Immature natural killer cell (primary cell): ENCODE measurements around the gene ABTB1. TPM values are rescaled to one million over a fixed set of nuclear protein-coding genes. Genes with fewer than 3 reads are reported as not detected.

Experiments used
- DNase-seq, 3 donors: peaks; one replicate each; pipeline ENCODE4 v3.0.0; 2022; ENCODE audit warnings: mixed read lengths in 1 of 3
- H3K27ac Mint-ChIP-seq, 6 donors: one replicate each; pipeline ENCODE4 v1.8.0; 2020; ENCODE audit warnings: mixed read lengths in 6 of 6, mild to moderate bottlenecking in 5 of 6, inconsistent platforms in 4 of 6, moderate library complexity in 3 of 6
- H3K27me3 Mint-ChIP-seq, 3 donors: one replicate each; pipeline ENCODE4 v1.8.0; 2020 to 2021; ENCODE audit warnings: low read depth in 3 of 3, mild to moderate bottlenecking in 3 of 3, mixed read lengths in 3 of 3, moderate library complexity in 3 of 3, inconsistent platforms in 1 of 3
- H3K36me3 Mint-ChIP-seq, 3 donors: one replicate each; pipeline ENCODE4 v1.8.0; 2020; ENCODE audit warnings: mixed read lengths in 3 of 3, inconsistent platforms in 2 of 3, mild to moderate bottlenecking in 2 of 3
- H3K4me1 Mint-ChIP-seq, 2 donors: one replicate each; pipeline ENCODE4 v1.8.0; 2020; ENCODE audit warnings: inconsistent platforms in 2 of 2, mild to moderate bottlenecking in 2 of 2, mixed read lengths in 2 of 2, moderate library complexity in 1 of 2
- H3K4me3 Mint-ChIP-seq, 5 donors: one replicate each; pipeline ENCODE4 v1.8.0; 2020; ENCODE audit warnings: mild to moderate bottlenecking in 5 of 5, mixed read lengths in 5 of 5, inconsistent platforms in 3 of 5, moderate library complexity in 3 of 5
- H3K9me3 Mint-ChIP-seq, 6 donors: one replicate each; pipeline ENCODE4 v1.8.0; 2020; ENCODE audit warnings: mild to moderate bottlenecking in 6 of 6, mixed read lengths in 6 of 6, inconsistent platforms in 4 of 6, moderate library complexity in 3 of 6
- polyA plus RNA-seq, 3 donors: library from polyadenylated mRNA; unstranded; fragments of 300-500 nt; fragmentation: Illumina TruSeq; gene quantifications; one replicate each; pipeline ENCODE4 v1.2.3, GENCODE V29; 2021

The ABTB1 gene
- polyA plus RNA-seq, 3 donors from 2014 or later: 71.9 to 141 (median 83.7) TPM

DNA sequence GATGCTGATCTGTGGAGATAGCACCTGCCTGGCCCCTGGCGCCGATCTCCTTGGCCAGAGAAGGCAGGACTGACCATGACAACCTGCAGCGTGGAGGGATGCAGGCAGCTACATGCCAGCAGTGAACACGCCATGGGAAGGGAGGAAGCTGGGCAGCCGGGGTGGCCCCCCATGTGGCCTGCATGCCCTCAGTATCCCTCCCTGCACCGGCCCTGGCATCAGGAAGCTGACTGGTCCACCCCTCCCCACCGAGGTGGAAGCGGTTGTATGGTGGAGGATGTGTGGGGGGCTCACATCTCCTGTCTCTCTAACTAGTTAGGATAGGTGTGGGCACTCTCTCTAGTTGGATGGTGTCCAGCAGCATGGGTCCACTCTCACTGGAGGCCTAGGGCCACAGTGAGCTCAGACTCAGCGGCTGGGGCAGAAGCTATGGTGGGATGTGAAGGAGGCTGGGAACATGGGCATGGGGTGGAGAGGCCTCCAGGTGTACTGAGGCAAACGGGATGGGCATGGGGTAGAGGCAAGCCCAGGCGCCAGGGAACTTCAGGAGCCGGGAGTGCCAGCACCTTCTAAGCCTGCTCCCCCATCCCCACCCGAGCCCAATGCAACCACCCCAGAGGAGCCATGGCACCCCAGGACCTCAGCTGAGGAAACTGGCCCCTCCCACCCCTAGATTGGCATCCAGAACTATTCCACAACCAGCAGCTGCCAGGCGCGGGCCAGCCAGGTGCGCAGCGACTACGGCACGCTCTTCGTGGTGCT, 1.8 kb upstream of the ABTB1 start:
- no peak for DNase-seq
- Mint-ChIP-seq H3K4me3 (peak overlapping the region; percentile 49 to 89 (median 77)), H3K27ac (peak overlapping the region in 4 of 6 donors; percentile 16 to 84 (median 60)), H3K4me1 (peaks cover 25 to 26% of the 10 kb centered on the region in 2 donors), H3K36me3 (no peaks in the 10 kb centered on the region), H3K9me3 (no peaks in the 10 kb centered on the region), H3K27me3 (peaks cover 0 to 2% (median 2%) of the 10 kb centered on the region in 3 donors)

DNA sequence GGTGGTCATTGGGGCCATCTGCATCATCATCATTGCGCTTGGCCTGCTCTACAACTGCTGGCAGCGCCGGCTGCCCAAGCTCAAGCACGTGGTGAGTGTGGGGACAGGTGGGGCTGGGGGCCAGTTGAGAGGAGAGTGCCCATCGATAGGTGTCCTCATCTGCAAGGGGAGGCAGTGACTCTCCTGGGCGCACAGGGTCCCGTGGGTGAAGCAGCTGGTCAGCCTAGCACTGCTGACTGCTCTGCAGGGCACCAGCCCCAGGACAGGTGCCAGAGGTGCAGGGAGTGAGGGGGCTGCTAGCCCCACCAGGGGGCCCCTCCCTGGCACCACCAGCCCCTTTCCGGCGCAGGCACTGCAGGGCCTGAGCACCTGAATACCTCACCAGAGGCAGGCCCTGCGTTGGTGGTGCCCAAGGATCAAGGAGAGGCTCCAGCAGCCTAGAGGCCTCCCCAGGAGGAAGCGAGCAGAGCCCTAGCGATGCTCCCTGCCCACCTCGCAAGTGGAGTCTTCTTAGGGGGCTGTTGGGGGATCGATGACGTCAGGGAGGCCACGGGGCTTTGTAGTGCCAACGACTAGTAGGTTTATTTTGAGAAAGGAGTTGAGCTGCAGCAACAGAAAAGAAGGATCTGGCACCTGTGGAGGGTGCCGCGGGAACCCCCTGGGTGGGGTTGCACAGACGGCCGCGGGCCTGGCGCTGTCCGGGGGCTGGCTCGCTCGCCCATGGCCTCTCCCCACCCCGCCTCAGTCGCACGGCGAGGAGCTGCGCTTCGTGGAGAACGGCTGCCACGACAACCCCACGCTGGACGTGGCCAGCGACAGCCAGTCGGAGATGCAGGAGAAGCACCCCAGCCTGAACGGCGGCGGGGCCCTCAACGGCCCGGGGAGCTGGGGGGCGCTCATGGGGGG, 976 bp upstream of the ABTB1 start:
- Mint-ChIP-seq H3K27ac (peak overlapping the region; percentile 80 to 94 (median 92)), H3K4me1 (peaks cover 29 to 30% of the 10 kb centered on the region in 2 donors), H3K9me3 (no peaks in the 10 kb centered on the region), H3K4me3 (peak overlapping the region; percentile 87 to 92 (median 89)), H3K36me3 (no peaks in the 10 kb centered on the region), H3K27me3 (peaks cover 0 to 2% (median 2%) of the 10 kb centered on the region in 3 donors)
- peak; percentile 23 to 25 (median 23) for DNase-seq

DNA sequence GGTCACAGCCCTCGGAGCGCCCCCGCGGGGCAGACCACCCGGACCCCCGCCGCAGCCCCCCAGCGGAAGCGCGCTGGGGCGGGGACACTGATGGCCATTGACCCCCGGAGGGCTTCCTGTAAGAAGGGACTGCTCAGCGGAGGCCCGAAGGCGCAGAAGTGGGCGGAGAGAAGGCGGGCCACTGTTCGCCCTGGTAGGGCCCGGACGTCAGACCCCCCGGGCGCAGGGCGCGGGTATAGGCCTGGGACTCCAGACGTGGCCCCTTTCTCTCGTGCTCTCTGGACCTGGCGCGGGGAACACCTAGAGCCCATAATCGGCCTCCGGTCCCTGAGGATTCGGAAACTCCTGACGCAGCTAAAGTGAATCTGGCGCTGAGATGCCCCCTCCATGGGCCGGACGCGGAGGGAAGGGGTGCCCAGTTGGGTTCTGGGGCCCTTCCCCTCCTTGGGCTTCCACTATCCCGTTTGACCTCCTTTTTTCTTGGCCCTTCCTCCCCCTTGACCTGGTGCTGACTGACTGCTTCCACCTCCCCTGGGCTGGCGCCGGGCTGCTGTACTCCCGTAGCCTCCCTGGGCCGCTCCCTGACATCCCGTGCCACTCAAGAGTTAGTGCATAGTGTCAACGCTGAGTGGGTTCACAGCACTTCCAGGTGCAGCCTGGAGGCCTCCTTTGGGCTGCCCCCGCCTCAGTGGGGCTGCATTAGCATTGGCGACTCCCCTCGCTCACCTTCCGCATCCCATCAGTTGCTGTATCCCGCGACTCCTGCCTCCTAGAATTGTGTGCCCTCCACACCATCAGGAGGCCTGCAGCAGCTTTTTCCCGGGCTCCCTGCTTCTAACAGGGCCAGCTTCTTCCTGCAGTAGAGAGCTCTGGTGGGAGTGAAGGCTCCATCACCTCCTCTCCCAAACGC, 694 bp downstream of the ABTB1 start:
- Mint-ChIP-seq H3K4me3 (peak overlapping the region; percentile 85 to 87 (median 86)), H3K27ac (peak overlapping the region; percentile 75 to 92 (median 82)), H3K9me3 (no peaks in the 10 kb centered on the region), H3K36me3 (peaks cover 0 to 3% (median 0%) of the 10 kb centered on the region in 3 donors), H3K27me3 (peaks cover 0 to 2% (median 2%) of the 10 kb centered on the region in 3 donors), H3K4me1 (peaks cover 29 to 33% of the 10 kb centered on the region in 2 donors)
- no peak for DNase-seq

DNA sequence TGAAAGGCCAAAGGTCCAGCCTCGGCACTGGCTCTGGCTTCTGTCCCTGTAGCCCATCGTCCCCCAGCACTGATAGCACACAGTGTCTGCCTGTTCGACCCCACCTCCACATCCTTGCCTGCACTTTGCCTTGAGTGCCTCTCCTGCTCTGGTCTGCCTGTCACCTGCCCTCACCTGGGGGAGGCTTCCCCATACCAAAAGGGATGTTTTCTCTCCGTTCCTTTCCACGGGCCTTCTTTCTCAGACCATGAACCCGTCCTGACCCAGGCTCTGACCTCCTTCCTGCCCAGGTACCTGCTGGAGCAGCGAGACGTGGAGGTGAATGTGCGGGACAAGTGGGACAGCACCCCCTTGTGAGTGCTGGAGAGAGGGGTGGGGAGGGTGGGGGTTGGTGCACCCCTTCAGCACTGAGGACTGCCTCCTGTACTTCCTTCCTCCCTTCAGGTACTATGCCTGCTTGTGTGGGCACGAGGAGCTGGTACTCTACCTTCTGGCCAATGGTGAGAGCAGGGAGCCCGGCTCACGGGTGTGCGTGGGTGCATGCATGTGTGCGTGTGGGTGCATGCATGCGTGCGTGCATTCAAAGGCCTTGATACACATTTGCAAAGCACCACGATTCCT, 1.5 kb downstream of the ABTB1 start:
- Mint-ChIP-seq H3K36me3 (peaks cover 0 to 3% (median 0%) of the 10 kb centered on the region in 3 donors), H3K27ac (peak overlapping the region; percentile 75 to 92 (median 85)), H3K9me3 (no peaks in the 10 kb centered on the region), H3K4me3 (peak overlapping the region; percentile 85 to 87 (median 86)), H3K27me3 (peaks cover 0 to 2% (median 1%) of the 10 kb centered on the region in 3 donors), H3K4me1 (peaks cover 29 to 33% of the 10 kb centered on the region in 2 donors)
- no peak for DNase-seq

DNA sequence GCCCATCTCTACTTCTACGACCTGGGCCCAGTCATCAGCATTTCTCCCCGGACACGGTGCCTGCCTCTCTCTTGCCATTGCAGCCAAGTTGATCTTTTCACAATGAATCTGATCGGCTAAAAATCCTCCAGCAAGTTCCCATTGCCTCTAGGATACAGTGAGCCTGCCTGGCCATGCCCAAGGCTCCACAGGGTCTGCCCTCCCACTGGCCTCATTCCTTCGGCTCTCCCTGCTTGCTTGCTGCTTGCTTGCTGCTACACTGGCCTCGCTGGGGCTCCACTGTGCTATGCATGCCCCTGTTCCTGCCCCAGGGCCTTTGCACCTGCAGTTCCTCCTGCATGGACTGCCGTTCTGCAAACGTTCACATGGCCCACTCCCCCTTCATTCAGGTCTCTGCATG, 2.0 kb downstream of the ABTB1 start:
- DNase-seq: no peak
- Mint-ChIP-seq H3K27ac (peak overlapping the region in 4 of 6 donors; percentile 48 to 87 (median 72)), H3K4me3 (peak overlapping the region; percentile 69 to 86 (median 82)), H3K27me3 (peaks cover 0 to 2% (median 0%) of the 10 kb centered on the region in 3 donors), H3K4me1 (peaks cover 29 to 33% of the 10 kb centered on the region in 2 donors), H3K9me3 (no peaks in the 10 kb centered on the region), H3K36me3 (peaks cover 0 to 3% (median 0%) of the 10 kb centered on the region in 3 donors)

DNA sequence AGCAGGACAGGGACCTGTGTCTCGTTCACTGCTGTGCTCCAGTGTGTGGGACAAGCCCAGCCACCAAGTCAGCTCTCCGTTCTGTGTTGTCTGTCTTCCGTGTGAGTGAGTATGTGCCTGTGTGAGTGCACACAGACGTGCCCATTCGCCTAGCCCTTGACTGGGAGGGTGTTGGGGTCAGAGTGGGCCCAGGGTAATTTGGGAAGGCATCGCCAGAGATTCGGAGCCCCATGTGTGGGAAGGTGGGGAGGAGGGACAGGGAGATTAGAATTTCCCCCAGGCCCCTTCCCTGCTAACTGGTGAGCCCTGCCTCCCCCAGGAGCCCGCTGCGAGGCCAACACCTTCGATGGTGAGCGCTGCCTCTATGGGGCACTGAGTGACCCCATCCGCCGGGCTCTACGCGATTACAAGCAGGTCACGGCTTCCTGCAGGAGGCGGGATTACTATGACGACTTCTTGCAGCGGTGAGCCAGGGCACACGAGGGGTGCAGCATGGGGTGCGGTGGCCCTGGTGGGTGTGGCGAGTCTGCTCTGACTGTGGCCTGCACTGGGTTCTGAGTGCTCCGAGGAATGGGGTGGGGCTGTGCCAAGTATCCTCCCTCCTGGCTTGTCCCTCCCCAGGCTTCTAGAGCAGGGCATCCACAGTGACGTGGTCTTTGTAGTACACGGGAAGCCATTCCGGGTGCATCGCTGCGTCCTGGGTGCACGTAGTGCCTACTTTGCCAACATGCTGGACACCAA, 3.1 kb downstream of the ABTB1 start:
- H3K27me3 Mint-ChIP-seq: peaks cover 0 to 2% (median 0%) of the 10 kb centered on the region in 3 donors
- peak overlapping the region in 2 of 5 donors; percentile 27 to 48 for H3K4me3 Mint-ChIP-seq
- DNase-seq: no peak
- H3K9me3 Mint-ChIP-seq: no peaks in the 10 kb centered on the region
- peak overlapping the region in 1 of 6 donors; percentile 23 for H3K27ac Mint-ChIP-seq
- H3K4me1 Mint-ChIP-seq: peaks cover 29 to 33% of the 10 kb centered on the region in 2 donors
- peaks cover 0 to 3% (median 0%) of the 10 kb centered on the region in 3 donors for H3K36me3 Mint-ChIP-seq

DNA sequence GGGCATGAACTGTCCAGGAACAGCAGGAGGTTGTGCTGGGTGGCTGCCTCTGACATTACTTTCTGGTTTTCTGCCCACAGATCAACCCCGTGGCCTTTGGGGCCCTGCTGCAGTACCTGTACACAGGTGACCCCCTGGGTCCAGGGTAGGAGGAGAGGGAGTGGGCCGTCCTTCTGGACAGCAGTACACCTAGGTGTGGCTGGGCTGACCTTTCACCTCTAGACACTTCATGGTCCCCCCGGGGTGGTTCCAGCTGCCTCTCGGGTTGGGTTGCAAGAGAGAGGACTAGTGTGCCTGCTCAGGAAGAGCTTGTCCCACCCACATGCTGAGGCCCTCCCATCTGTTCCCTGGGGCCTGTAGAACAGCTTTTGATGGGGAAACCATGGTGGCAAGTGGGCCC, 3.7 kb downstream of the ABTB1 start:
- H3K4me1 Mint-ChIP-seq: peaks cover 29 to 31% of the 10 kb centered on the region in 2 donors
- peaks cover 0 to 2% (median 0%) of the 10 kb centered on the region in 3 donors for H3K27me3 Mint-ChIP-seq
- no peak for DNase-seq
- peaks cover 0 to 3% (median 0%) of the 10 kb centered on the region in 3 donors for H3K36me3 Mint-ChIP-seq
- H3K4me3 Mint-ChIP-seq: no peak overlapping the region
- no peaks in the 10 kb centered on the region for H3K9me3 Mint-ChIP-seq
- no peak overlapping the region for H3K27ac Mint-ChIP-seq

DNA sequence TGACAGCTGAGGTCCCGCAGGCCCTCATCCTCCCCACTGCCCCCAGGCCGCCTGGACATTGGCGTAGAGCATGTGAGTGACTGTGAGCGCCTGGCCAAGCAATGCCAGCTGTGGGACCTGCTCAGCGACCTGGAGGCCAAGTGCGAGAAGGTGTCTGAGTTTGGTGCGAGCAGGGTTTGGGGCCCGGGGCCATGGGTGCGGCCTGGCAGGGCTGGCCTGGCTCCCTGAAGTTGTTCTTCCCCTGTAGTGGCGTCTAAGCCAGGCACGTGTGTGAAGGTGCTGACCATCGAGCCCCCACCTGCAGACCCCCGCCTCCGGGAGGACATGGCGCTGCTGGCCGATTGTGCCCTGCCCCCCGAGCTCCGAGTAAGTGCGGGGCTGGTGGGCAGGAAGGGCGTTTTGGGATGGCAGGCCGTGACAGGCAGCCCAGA, 4.2 kb downstream of the ABTB1 start:
- Mint-ChIP-seq H3K4me3 (no peak overlapping the region), H3K9me3 (no peaks in the 10 kb centered on the region), H3K27ac (no peak overlapping the region), H3K27me3 (peaks cover 0 to under 1% (median 0%) of the 10 kb centered on the region in 3 donors), H3K36me3 (peaks cover 0 to 3% (median 0%) of the 10 kb centered on the region in 3 donors), H3K4me1 (peaks cover 27 to 29% of the 10 kb centered on the region in 2 donors)
- no peak for DNase-seq

DNA sequence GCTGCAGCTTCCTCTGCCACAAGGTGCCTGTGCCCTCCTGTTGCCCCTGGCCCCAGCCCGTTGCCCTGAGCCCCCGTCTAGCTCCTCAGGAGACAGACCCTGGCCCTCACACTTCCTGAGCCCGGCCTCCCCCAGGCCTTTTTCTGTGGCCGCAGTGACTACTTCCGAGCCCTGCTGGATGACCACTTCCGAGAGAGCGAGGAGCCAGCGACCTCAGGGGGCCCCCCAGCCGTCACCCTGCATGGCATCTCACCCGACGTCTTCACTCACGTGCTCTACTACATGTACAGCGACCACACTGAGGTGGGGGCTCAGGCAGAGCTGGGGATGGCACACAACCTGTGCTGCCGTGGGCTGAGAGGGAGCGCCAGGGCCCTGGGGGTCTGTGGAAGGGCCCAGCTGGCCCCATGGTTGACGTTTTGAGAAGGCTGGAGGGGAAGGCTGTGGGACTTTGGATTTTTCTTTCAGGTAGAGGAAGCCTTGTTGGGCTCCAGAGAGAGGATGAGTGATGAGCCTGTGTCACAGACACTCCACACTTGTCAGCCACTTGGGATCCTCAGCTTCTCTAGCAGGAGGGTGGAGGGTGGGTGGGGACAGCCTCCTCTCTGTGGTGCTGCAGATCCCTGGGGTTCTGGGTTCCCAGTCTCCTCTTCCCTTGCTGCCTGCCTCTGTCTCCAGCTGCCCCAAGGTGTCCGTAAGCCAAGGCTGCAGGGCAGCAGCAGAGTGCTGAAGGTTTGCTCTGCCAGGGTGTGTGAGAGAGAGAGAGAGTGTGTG, 5.0 kb downstream of the ABTB1 start:
- no peaks in the 10 kb centered on the region for H3K9me3 Mint-ChIP-seq
- no peak overlapping the region for H3K4me3 Mint-ChIP-seq

DNA sequence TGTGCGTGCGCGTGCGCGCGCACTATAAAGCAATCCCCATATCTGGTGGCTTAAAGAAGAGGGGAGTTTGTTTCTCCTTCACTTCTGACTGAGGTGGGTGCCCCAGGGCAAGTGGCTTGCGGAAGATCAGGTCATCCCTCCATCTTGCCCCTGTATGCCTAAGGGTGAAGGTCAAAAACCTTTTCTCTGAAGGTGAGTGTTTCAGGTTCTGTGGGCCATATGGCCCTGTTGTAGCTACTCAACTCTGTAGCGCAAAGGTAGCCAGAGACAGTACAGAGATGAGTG, 5.5 kb downstream of the ABTB1 start:
- no peak for DNase-seq
- Mint-ChIP-seq H3K27ac (peak overlapping the region in 1 of 6 donors; percentile 34), H3K36me3 (peaks cover 0 to 3% (median 0%) of the 10 kb centered on the region in 3 donors), H3K4me3 (no peak overlapping the region), H3K4me1 (peaks cover 27 to 29% of the 10 kb centered on the region in 2 donors), H3K9me3 (no peaks in the 10 kb centered on the region), H3K27me3 (peaks cover 0 to 2% (median 0%) of the 10 kb centered on the region in 3 donors)

More for the DNA sequence above, 5.0 kb downstream of the ABTB1 start:
- Mint-ChIP-seq H3K27me3 (peaks cover 0 to 2% (median 0%) of the 10 kb centered on the region in 3 donors), H3K36me3 (peaks cover 0 to 3% (median 0%) of the 10 kb centered on the region in 3 donors), H3K27ac (peak overlapping the region in 1 of 6 donors; percentile 34), H3K4me1 (peaks cover 27 to 29% of the 10 kb centered on the region in 2 donors)
- no peak for DNase-seq

DNA sequence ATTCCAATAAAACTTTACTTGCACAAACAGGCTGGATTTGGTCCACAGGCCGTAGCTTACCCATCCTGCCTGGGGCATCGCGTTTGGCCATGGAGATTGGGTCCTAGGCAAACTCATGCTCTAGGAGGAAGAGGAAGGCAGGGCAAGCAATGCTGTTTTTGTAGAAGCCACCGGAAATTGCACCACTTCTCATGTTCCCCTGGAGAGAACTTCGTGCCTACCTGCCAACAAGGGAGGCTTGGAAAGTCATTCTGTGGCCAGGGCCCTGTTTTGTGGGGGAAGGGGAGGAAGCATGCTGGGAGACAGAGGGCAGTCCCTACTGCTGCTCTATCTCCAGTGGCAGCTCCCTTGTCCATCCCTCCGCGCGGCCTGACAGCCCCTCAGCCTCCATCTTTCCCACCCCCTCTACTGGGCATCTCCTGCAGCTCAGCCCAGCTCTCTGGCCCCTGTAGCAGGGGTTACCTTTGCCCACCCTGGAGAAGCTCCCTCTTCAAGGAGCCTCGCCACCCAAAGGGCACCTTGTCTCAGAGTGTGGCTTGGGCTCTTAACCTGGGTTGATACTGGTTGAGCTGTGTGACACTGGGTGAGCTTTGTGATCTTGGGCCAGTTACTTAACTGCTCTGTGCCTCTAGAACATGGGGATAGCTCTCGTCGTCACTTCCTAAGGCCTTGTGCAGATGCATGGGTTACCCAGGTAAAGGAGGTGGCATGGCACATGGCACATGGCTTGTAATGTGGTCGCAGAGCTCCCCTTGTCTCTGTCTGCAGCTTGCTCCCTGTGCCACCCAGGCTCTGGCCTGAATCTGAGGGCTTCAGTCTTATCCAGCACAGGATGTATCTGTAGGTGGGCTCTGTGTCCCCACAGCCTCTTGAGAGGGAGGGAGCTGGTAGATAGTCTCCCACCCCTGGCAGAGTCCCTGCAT, 6.1 kb downstream of the ABTB1 start:
- peaks cover 23% of the 10 kb centered on the region in 2 donors for H3K4me1 Mint-ChIP-seq
- peaks cover 0 to 3% (median 0%) of the 10 kb centered on the region in 3 donors for H3K36me3 Mint-ChIP-seq
- no peak for DNase-seq
- no peaks in the 10 kb centered on the region for H3K9me3 Mint-ChIP-seq
- no peak overlapping the region for H3K4me3 Mint-ChIP-seq
- H3K27ac Mint-ChIP-seq: no peak overlapping the region
- peaks cover 0 to 2% (median 0%) of the 10 kb centered on the region in 3 donors for H3K27me3 Mint-ChIP-seq
